CD4-positive, alpha-beta memory T cell (primary cell): ENCODE data around the gene TADA3. TPM values are rescaled to one million over a fixed set of nuclear protein-coding genes. Genes with fewer than 3 reads are reported as not detected.

Source experiments
- CTCF ChIA-PET: fragments of 350-600 bp; sonication (Branson Sonifier 250); formaldehyde crosslinking; loops from one replicate; lab custom pipeline; 2021; ENCODE audit warnings: inconsistent platforms; ENCODE audit not compliant: partially characterized antibody; lab: Charles Lee
- POLR2A ChIA-PET: fragments of 350-600 bp; sonication (Branson Sonifier 250); formaldehyde crosslinking; loops from one replicate; lab custom pipeline; 2021; ENCODE audit not compliant: partially characterized antibody; lab: Charles Lee
- DNase-seq, 5 donors: peaks; one replicate each; pipeline versions ENCODE4 v3.0.0 to v3.0.0-alpha.2; 2020 to 2022; ENCODE audit warnings: mixed read lengths in 1 of 5
- H3K27ac ChIP-seq: one replicate; pipeline ENCODE4 v1.7.0; 2013; ENCODE audit warnings: low read depth, low read length
- H3K27me3 ChIP-seq: 2 replicates; pipeline ENCODE4 v1.7.0; 2013; ENCODE audit warnings: mild to moderate bottlenecking, low read length, moderate library complexity; ENCODE audit not compliant: insufficient read depth
- H3K36me3 ChIP-seq: 2 replicates; pipeline ENCODE4 v1.7.0; 2013; ENCODE audit warnings: mild to moderate bottlenecking, low read length, moderate library complexity; ENCODE audit not compliant: insufficient read depth
- H3K4me1 ChIP-seq: 2 replicates; pipeline ENCODE4 v1.7.0; 2013; ENCODE audit warnings: mild to moderate bottlenecking, low read length, moderate library complexity; ENCODE audit not compliant: insufficient read depth
- H3K4me3 ChIP-seq, 2 donors: one replicate each; pipeline ENCODE4 v1.7.0; 2013; ENCODE audit warnings: low read length in 2 of 2, mild to moderate bottlenecking in 1 of 2
- H3K9me3 ChIP-seq, 2 donors: one replicate each; pipeline ENCODE4 v1.7.0; 2013; ENCODE audit warnings: low read length in 2 of 2, control low read depth in 1 of 2; ENCODE audit not compliant: control insufficient read depth in 1 of 2
- H3K27ac Mint-ChIP-seq, 7 donors: one replicate each; pipeline ENCODE4 v1.8.0; 2020 to 2021; ENCODE audit warnings: mixed read lengths in 7 of 7, mild to moderate bottlenecking in 6 of 7, inconsistent platforms in 3 of 7, moderate library complexity in 3 of 7
- H3K27me3 Mint-ChIP-seq, 2 donors: one replicate each; pipeline ENCODE4 v1.8.0; 2020 to 2021; ENCODE audit warnings: mixed read lengths in 2 of 2
- H3K36me3 Mint-ChIP-seq, 2 donors: one replicate each; pipeline ENCODE4 v1.8.0; 2020 to 2021; ENCODE audit warnings: mixed read lengths in 2 of 2, inconsistent platforms in 1 of 2, mild to moderate bottlenecking in 1 of 2
- H3K4me1 Mint-ChIP-seq, 4 donors: one replicate each; pipeline ENCODE4 v1.8.0; 2020 to 2021; ENCODE audit warnings: mixed read lengths in 4 of 4, mild to moderate bottlenecking in 1 of 4
- H3K4me3 Mint-ChIP-seq, 8 donors: one replicate each; pipeline ENCODE4 v1.8.0; 2020 to 2021; ENCODE audit warnings: mixed read lengths in 8 of 8, mild to moderate bottlenecking in 7 of 8, moderate library complexity in 6 of 8, inconsistent platforms in 3 of 8
- H3K9me3 Mint-ChIP-seq, 8 donors: one replicate each; pipeline ENCODE4 v1.8.0; 2020 to 2021; ENCODE audit warnings: mixed read lengths in 8 of 8, mild to moderate bottlenecking in 5 of 8, inconsistent platforms in 3 of 8, moderate library complexity in 1 of 8
- intact Hi-C: fragments of 100-400 bp; cut with micrococcal nuclease; formaldehyde crosslinking; loops from one replicate; pipeline ENCODE4 v1.15.1; 2023
- polyA plus RNA-seq, 2 donors: library from polyadenylated mRNA; unstranded; fragments of 300-500 nt; fragmentation: Illumina TruSeq; gene quantifications; one replicate each; pipeline ENCODE4 v1.2.3, GENCODE V29; 2021
- total RNA-seq, 2 experiments: library from RNA; stranded (reverse); gene quantifications; one replicate each; pipeline ENCODE4 v1.2.3, GENCODE V29; 2021

Gene TADA3
- total and polyA plus RNA-seq, 4 experiments from 2014 or later = 35.3 to 54.6 (median 39.5) TPM

DNA sequence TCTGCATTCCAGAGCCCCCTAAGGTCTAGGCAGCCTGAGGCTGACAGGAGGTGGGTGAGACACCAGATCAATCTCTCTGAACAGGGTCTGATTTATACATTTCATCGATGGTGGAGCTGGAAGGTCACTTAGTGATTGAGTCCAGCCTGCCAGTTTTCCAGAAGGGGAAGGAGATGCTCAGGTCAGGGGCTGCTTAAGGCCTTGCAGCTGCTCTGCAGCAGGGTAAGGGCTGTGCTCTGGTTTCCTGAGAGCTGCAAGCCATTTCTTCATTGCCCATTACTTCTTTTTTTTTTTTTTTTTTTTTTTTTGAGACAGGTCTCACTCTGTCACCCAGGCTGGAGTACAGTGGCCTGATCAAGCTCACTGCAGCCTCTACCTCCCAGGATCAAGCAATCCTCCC lies 10.7 kb downstream of the TADA3 start:
- Histone ChIP-seq H3K36me3 (peaks cover 18% of the 10 kb centered on the region), H3K4me1 (peaks cover 45% of the 10 kb centered on the region), H3K27ac (no peak overlapping the region), H3K4me3 (no peak overlapping the region), H3K27me3 (no peaks in the 10 kb centered on the region), H3K9me3 (no peaks in the 10 kb centered on the region)
- POLR2A ChIA-PET = interaction anchor here (0.6 to 2.3 kb wide), 7 partner anchors 9 to 151 kb away, joined by 3 to 15 read pairs (median 3); partner anchors contain the start of genes ARPC4, BRPF1, OGG1 and TADA3
- no peak for DNase-seq
- CTCF ChIA-PET = interaction anchor here (0.5 to 1.9 kb wide), 8 partner anchors 9 to 370 kb away, joined by 3 to 8 read pairs (median 3); partner anchors contain the start of genes ARPC4, BRPF1 and TADA3
- no peaks in the 10 kb centered on the region for H3K27me3 Mint-ChIP-seq
- no peaks in the 10 kb centered on the region for H3K9me3 Mint-ChIP-seq
- H3K4me3 Mint-ChIP-seq = peak overlapping the region in 2 of 8 donors; percentile 16 to 24
- H3K4me1 Mint-ChIP-seq = peaks cover 42 to 60% (median 52%) of the 10 kb centered on the region in 4 donors
- H3K27ac Mint-ChIP-seq = peak overlapping the region in 3 of 7 donors; percentile 66 to 88 (median 68)
- intact Hi-C loops = loop anchor here (5.0 kb wide), 1 partner anchor 956 kb away; no protein-coding TSS in a partner anchor
- H3K36me3 Mint-ChIP-seq = peaks cover 28 to 39% of the 10 kb centered on the region in 2 donors

DNA sequence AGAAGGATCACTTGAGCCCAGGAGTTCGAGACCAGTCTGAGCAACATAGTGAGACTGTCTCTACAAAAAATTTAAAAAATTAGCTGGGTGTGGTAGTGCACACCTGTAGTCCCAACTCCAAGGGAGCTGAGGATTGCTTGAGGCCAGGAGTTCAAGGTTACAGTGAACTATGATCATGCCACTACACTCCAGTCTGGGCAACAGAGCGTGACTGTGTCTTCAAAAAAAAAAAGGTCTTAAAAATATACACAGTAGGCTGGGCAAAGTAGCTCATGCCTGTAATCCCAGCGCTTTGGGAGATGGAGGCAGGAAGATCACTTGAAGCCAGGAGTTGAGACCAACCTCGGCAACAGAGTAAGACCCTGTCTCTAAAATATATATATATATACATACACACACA lies 11.4 kb downstream of the TADA3 start:
- POLR2A ChIA-PET = interaction anchor here (0.6 to 2.3 kb wide), 7 partner anchors 10 to 152 kb away, joined by 3 to 11 read pairs (median 3); partner anchors contain the start of genes ARPC4, BRPF1, OGG1 and TADA3
- H3K27ac ChIP-seq = no peak overlapping the region
- peak overlapping the region in 3 of 8 donors; percentile 17 to 77 (median 71) for H3K4me3 Mint-ChIP-seq

DNA sequence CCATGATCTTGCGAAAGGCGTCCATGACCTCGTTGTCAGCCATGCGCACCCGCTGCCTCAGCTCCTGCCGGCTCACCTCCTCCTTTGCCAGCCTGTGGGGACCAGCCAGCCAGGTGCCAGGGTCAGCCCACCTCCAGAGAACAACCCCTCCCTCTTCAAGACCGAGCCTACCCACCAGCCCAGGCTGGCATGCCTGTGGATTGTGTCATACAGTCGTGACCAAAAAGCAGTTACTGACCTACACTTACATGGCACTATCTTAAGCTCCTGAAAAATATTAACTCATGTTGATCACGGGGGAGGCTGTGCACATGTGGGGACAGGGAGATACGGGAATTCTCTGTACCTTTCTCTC lies 11.8 kb downstream of the TADA3 start:
- no peak overlapping the region for H3K4me3 ChIP-seq
- peaks cover 45% of the 10 kb centered on the region for H3K4me1 ChIP-seq
- CTCF ChIA-PET = interaction anchor here (1.1 to 1.9 kb wide), 4 partner anchors 9 to 152 kb away, joined by 3 to 8 read pairs (median 3); partner anchors contain the start of genes ARPC4 and TADA3
- peak overlapping the region; percentile 50 for H3K27ac ChIP-seq
- Mint-ChIP-seq H3K27ac (peak overlapping the region; percentile 73 to 90 (median 89)), H3K27me3 (no peaks in the 10 kb centered on the region), H3K4me1 (peaks cover 40 to 57% (median 48%) of the 10 kb centered on the region in 4 donors), H3K36me3 (peaks cover 20 to 31% of the 10 kb centered on the region in 2 donors), H3K4me3 (peak overlapping the region; percentile 17 to 77 (median 54)), H3K9me3 (no peaks in the 10 kb centered on the region)
- intact Hi-C loops = loop anchor here (5.0 kb wide), 1 partner anchor 957 kb away; no protein-coding TSS in a partner anchor
- no peaks in the 10 kb centered on the region for H3K9me3 ChIP-seq
- peaks cover 14% of the 10 kb centered on the region for H3K36me3 ChIP-seq
- no peaks in the 10 kb centered on the region for H3K27me3 ChIP-seq
- POLR2A ChIA-PET = interaction anchor here (0.6 to 2.3 kb wide), 6 partner anchors 12 to 153 kb away, joined by 3 to 11 read pairs (median 4); partner anchors contain the start of genes ARPC4, BRPF1, CRELD1 and TADA3
- DNase-seq = no peak

More for the DNA sequence above, 11.4 kb downstream of the TADA3 start:
- CTCF ChIA-PET = interaction anchor here (1.1 to 1.9 kb wide), 5 partner anchors 9 to 151 kb away, joined by 3 to 8 read pairs (median 3); partner anchors contain the start of genes ARPC4 and TADA3
- H3K27me3 ChIP-seq = no peaks in the 10 kb centered on the region
- Mint-ChIP-seq H3K27me3 (no peaks in the 10 kb centered on the region), H3K9me3 (no peaks in the 10 kb centered on the region), H3K4me1 (peaks cover 41 to 57% (median 48%) of the 10 kb centered on the region in 4 donors), H3K36me3 (peaks cover 22 to 34% of the 10 kb centered on the region in 2 donors), H3K27ac (peak overlapping the region; percentile 66 to 90 (median 89))
- H3K9me3 ChIP-seq = no peaks in the 10 kb centered on the region
- DNase-seq = no peak
- no peak overlapping the region for H3K4me3 ChIP-seq
- H3K4me1 ChIP-seq = peaks cover 45% of the 10 kb centered on the region
- intact Hi-C loops = loop anchor here (5.0 kb wide), 1 partner anchor 956 kb away; no protein-coding TSS in a partner anchor
- peaks cover 14% of the 10 kb centered on the region for H3K36me3 ChIP-seq

GRCh38 chr3:9779721-9780457 lies 12.4 kb downstream of the TADA3 start:
- Mint-ChIP-seq H3K27ac (peak overlapping the region; percentile 73 to 90 (median 89)), H3K9me3 (no peaks in the 10 kb centered on the region), H3K27me3 (no peaks in the 10 kb centered on the region), H3K36me3 (peaks cover 15 to 27% of the 10 kb centered on the region in 2 donors), H3K4me3 (peak overlapping the region in 7 of 8 donors; percentile 39 to 77 (median 69)), H3K4me1 (peaks cover 40 to 57% (median 48%) of the 10 kb centered on the region in 4 donors)
- Histone ChIP-seq H3K4me1 (peaks cover 45% of the 10 kb centered on the region), H3K4me3 (peak overlapping the region in 1 of 2 donors; percentile 2), H3K36me3 (peaks cover 14% of the 10 kb centered on the region), H3K27ac (peak overlapping the region; percentile 50), H3K27me3 (no peaks in the 10 kb centered on the region), H3K9me3 (no peaks in the 10 kb centered on the region)
- intact Hi-C loops = loop anchor here (5.0 kb wide), 1 partner anchor 957 kb away; no protein-coding TSS in a partner anchor
- POLR2A ChIA-PET = interaction anchor here (0.6 to 2.8 kb wide), 6 partner anchors 13 to 153 kb away, joined by 3 to 11 read pairs (median 6); partner anchors contain the start of genes ARPC4, BRPF1, CRELD1 and TADA3
- CTCF ChIA-PET = interaction anchor here (1.3 to 1.5 kb wide), 2 partner anchors 13 to 34 kb away, joined by 3 read pairs; partner anchors contain the start of genes ARPC4 and TADA3
- DNase-seq = peak in 4 of 5 donors; percentile 19 to 50 (median 36)

GRCh38 chr3:9779075-9779593 lies 13.1 kb downstream of the TADA3 start:
- H3K4me1 ChIP-seq = peaks cover 45% of the 10 kb centered on the region
- ChIA-PET CTCF (no interaction called here), POLR2A (interaction anchor here (1.4 to 2.8 kb wide), 2 partner anchors 14 to 154 kb away, joined by 5 to 9 read pairs; partner anchors contain the start of genes ARPC4 and CRELD1)
- peaks cover 13 to 20% of the 10 kb centered on the region in 2 donors for H3K36me3 Mint-ChIP-seq
- no peak overlapping the region for H3K4me3 ChIP-seq
- DNase-seq = no peak
- H3K36me3 ChIP-seq = peaks cover 13% of the 10 kb centered on the region
- intact Hi-C loops = no loop called here
- H3K27me3 Mint-ChIP-seq = no peaks in the 10 kb centered on the region
- H3K27me3 ChIP-seq = no peaks in the 10 kb centered on the region
- H3K27ac Mint-ChIP-seq = peak overlapping the region; percentile 75 to 90 (median 89)
- H3K9me3 Mint-ChIP-seq = no peaks in the 10 kb centered on the region
- peak overlapping the region in 7 of 8 donors; percentile 39 to 77 (median 69) for H3K4me3 Mint-ChIP-seq
- peaks cover 40 to 57% (median 48%) of the 10 kb centered on the region in 4 donors for H3K4me1 Mint-ChIP-seq
- peak overlapping the region; percentile 50 for H3K27ac ChIP-seq
- H3K9me3 ChIP-seq = no peaks in the 10 kb centered on the region

DNA sequence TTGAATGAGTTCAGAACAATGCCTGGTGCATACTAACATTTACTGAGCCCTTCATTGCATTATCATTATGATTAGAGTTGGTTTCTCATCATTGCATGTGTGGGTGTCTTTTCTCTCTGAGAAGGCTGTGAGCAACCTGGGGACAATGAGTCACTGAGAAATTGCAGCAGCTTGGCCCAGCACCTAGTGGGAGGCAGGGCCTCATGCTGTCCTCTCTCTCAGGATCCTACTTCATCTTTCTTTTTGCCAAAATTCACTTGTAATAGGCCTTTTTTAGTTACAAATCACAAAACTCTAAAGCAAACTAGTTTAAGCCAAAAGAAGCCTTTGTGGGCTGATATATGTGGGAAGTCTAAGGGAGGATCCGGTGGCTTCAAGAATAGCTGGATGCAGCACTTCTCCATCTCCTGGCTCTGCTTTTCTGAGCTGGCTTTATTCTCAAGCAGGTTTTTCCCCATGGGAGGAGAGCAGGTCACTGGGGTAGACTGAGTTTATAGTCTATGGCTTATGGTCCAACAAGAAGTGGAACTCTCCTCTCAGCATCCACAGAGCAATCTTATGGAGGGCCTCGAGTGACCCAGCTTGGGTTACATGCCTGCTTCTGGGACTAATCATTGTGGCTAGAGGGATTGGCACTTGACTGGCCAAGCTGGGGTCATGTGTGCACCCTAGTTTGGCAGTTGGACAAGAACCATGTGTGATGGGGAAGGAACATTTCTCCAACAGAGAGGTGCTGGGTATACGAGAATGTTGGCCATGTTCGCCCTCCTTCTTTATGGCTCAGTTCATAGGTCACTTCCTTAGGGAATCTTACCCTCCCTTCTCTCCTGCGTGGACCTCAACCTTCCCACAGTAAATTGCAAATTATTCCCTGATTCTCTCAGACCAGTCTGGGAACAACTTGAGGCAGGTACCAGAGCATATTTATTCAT lies 13.9 kb downstream of the TADA3 start:
- intact Hi-C loops = no loop called here
- Mint-ChIP-seq H3K27ac (peak overlapping the region in 4 of 7 donors; percentile 31 to 90 (median 77)), H3K4me1 (peaks cover 40 to 57% (median 48%) of the 10 kb centered on the region in 4 donors), H3K9me3 (no peaks in the 10 kb centered on the region), H3K36me3 (peaks cover 13 to 17% of the 10 kb centered on the region in 2 donors), H3K27me3 (no peaks in the 10 kb centered on the region), H3K4me3 (peak overlapping the region in 4 of 8 donors; percentile 7 to 40 (median 25))
- peaks cover 8% of the 10 kb centered on the region for H3K36me3 ChIP-seq
- no peak overlapping the region for H3K27ac ChIP-seq
- POLR2A ChIA-PET = interaction anchor here (0.6 to 2.8 kb wide), 4 partner anchors 9 to 31 kb away, joined by 3 to 9 read pairs (median 4); partner anchors contain the start of genes ARPC4, CAMK1 and OGG1
- no peak overlapping the region for H3K4me3 ChIP-seq
- H3K27me3 ChIP-seq = no peaks in the 10 kb centered on the region
- CTCF ChIA-PET = interaction anchor here (1.1 kb wide), 1 partner anchor 154 kb away, joined by 3 read pairs; no protein-coding TSS in a partner anchor
- peaks cover 45% of the 10 kb centered on the region for H3K4me1 ChIP-seq
- no peak for DNase-seq
- no peaks in the 10 kb centered on the region for H3K9me3 ChIP-seq
